Measurements from ENCODE around the gene MUC22.
"Not testable (repeated sequence)": the region's sequence is repeated elsewhere in the genome, so short reads cannot be mapped to it uniquely, and the experiment has no call there.

The MUC22 gene

DNA sequence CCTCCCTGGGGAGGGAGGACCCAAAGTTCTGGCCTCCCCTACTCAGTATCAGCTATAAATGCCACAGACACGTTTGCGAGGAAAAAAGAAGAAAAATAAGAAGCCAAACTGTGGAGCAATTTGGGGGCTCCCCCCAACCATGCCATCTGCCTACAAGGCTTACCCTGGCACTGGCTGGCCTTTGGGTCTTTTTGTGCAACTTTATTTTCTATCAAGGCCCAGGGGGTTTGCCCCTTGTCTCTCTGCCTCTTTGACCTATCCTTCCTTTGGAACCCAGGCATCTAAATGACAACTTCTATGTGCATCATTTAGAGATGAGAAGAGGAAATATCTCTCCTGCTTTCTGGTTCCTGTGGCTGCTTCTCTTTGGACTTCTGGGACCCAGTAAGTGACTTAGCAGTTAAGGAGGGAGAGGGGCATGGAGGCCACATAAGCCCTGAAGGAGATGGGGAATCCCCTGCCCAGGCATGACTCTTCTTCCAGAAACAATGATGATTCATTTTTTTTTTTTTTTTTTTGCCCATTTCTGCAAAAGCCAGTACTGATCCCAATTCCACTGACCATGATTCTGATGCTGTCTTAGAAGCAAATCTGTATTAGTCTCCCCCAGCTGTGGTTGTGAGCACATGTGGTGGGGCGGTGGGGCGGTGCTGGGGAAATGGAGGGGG, at the start of gene MUC22:
TSS of gene MUC22 (plus strand) at position 82 of the 668 bp plus-strand sequence. CDS start at position 315, 233 bp downstream.
- no peak for DNase-seq (ENCODE audit: low read depth in 2 of 3, low spot score in 2 of 3)

DNA sequence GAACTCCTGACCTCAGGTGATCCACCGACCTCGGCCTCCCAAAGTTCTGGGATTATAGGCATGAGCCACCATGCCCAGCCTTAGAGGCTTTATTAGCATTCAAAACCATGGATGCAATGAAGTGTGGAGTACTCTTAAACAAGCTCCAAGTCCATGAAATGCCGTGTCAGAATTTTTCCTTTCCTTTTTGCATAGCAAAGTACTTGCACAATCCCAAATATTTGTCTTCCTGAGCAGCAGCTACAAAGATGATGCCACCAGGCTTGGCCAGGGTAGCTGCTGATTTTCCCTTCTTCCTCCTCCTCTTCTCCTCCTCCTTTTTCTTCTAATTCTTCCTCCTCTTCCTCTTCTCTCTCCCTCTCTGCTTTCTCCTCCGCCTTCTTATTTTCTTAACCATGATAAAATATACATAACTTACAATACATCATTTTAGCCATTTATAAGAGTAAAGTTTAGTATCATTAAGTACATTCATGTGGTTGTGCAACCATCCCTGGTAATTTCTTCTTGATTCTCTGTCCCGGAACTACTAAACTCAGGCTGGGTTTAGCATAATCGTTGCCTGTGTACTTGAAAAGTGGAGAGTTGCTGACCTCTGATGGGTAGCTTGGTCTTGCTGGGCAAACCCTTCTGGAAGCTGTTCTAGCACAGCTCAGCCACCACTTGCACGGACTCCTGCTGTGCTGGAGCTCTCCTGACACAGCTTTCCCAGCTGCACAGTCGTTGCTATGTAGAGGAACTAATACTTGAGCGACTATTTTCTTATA, 49.2 kb upstream of the MUC22 start:
- DNase-seq (ENCODE audit: low read depth in 2 of 3, low spot score in 2 of 3), result no peak

DNA sequence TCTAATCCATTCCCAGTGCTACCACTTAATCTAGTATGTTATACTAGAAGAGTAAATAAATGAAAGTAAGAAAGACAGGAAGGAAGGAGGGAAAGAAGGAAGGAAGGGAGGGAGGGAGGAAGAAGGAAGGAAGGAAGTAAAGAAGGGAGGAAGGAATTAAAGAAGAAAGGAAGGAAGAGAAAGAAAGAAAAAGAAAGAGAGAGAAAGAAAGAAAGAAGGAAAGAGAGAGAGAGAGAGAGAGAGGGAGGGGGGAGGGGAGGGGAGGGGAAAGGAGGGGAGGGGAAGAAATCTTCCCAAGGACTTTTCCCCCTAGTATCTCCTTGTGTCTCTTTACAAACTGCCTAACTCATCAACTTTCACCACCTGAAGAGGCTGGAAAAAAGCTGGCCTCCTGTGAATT, 47.6 kb upstream of the MUC22 start:
- no peak for DNase-seq (ENCODE audit: low read depth in 2 of 3, low spot score in 2 of 3)

DNA sequence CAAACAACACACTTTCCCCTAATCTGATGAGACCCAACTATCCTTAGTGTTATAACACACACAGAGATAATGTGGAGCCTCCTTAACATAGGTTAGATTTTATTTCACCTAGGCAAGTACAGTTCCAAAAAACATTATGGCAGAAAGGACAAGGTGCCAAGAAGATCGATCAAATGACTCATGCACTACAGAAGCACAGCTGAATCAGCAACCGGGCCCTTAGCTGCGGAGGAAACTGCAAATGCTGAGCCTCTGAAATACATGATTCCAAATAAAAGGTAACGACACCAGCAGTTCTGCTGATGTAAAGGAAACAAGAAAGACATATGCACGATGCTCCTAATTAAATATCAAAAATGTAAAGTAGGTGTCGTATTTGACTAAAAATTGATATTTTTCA, 46.6 kb upstream of the MUC22 start:
- no peak for DNase-seq (ENCODE audit: low read depth in 2 of 3, low spot score in 2 of 3)

DNA sequence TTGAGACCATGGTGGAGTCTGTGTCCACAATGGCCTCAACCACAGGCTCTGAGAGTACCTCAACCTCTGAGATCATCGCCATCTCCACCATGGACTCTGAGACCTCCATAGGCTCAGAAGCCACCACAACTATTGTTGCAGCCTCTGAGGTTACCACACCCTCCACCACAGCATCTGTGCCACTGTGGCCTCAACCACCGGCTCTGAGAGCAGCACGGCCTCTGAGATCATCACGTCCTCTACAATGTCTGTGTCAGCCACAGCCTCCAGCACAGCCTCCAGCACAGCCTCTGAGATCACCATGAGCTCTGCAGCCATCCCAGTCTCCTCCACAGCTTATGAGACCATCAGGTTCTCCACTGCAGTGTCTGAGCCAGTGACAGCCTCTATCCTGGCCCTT, 46.2 kb upstream of the MUC22 start:
- DNase-seq (ENCODE audit: low read depth in 2 of 3, low spot score in 2 of 3), result no peak

DNA sequence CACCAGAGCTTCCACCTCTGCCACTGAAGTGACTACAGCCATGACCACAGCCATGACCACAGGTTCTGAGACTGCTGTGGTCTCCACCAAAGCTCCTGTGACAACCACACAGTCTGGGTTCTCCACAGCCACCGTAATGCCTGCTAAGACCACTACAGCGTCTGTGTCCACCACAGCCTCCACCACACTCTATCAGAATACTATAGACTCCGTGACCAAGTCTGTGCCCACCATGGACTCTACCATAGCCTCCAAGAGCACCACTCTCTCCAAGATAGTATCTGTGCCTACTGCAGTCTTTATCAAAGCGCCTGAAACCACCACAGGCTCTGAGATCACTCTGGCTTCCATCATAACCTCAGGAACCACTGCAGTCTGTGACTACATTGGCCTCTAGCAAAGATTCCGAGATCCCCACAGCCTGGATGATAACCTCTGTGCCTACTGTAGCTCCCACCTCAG, 45.1 kb upstream of the MUC22 start:
- DNase-seq (ENCODE audit: low read depth in 2 of 3, low spot score in 2 of 3), result no peak

DNA sequence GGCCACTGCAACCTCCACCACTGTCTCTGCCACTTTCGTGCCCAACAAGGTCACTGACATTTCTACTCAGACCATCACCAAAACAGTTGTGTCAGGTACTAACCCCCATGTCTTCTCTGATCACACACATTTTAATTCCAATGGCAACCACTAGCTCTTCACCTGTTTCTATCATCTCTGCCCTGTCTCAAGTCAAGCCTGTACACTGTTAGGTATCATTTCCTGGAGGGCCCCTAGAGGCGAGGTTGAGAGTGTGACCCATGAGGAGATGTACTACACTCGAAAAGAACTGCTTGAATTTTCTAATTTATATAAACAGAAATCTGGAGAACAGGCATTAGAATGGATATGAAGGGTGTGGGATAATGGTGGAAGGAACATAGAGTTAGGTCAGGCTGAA, 44.1 kb upstream of the MUC22 start:
- DNase-seq (ENCODE audit: low read depth in 2 of 3, low spot score in 2 of 3), result no peak

DNA sequence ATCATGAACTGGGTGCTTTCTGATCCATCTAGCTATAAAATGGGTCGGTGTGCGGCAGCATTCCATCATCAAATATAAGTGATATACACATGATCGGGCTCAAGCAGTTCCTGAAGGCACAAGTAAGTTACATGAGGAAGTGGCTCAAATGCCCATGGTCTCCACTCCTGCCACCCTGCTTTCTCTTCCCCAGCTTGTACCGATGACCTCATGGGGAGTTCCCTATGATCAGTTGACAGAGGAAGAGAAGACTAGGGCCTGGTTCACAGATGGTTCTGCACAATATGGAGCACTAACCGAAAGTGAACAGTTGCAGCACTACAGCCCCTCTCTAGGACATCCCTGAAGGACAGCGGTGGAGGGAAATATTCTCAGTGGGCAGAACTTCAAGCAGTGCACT, 41.1 kb upstream of the MUC22 start:
- not testable (repeated sequence) for DNase-seq (ENCODE audit: low read depth in 2 of 3, low spot score in 2 of 3)

DNA sequence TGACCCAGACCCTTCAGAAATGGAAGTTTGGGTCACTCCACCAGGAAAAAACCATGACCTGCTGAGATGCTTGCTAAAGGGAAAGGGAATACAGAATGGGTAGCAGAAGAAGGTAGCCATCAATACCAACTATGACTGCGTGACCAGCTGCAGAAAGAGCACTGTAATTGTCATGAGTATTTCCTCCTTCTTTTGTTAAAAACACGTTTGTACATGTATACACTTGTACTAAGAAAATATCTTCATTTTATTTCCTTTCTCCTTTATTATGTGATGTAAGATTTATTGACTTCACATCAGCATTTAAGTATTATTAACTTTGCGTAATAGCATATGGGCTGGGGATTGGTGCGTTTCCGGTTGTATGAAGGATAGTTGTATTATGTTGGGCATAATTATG, 39.3 kb upstream of the MUC22 start:
- DNase-seq (ENCODE audit: low read depth in 2 of 3, low spot score in 2 of 3), result no peak

DNA sequence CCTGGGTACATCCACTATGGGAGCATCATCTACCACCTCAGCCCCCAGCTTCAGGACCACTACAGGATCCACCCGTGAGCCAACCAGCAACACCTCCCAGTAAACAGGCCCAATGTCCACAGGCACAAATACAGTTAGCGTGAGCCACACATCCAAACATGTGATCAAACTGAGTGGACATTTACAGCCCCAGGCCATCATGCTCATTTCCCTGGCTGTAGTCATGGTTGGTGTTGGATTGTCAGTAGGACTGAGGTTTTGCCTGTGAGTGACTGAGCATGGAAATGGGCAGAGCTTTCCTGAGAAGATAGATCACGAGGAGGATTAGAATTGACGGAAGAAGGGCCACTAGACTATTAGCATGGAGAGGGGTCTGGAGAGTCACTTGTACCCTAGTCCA, 37.5 kb upstream of the MUC22 start:
- no peak for DNase-seq (ENCODE audit: low read depth in 2 of 3, low spot score in 2 of 3)

DNA sequence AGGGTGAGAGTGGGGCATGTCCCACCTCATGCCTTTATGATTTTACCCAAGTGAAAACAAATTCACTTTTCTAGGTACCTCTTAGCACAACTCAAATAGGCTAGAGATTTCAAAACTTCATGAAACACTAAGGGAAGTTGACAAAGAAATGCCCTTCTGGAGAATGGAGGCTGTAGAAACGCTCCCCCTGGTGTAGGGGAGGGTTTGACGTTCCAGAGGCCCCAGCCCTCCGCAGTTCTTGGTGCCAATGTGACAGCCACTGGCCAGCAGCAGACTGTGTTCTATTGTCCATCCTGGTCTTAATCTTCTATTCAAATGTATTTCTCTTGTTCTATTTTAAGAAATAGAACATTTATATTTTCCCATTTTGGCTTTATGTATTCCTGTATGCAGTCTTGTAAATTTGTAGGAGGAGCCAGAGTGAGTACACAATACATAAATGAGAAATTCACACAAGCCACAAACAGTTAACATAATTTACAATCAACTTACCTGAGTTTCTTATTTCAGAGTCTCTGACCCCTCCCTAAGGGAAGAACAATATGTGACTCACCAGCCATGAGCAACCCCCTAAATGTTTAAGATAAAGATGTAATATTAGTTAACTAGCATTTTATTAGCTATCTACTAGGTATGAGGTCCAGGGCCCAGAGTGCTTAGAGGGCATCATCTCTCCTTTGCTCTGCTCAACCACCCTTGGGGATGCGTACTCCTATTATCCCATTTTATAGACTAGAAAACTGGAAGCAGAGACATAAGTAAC, 35.6 kb upstream of the MUC22 start:
- no peak for DNase-seq (ENCODE audit: low read depth in 2 of 3, low spot score in 2 of 3)

DNA sequence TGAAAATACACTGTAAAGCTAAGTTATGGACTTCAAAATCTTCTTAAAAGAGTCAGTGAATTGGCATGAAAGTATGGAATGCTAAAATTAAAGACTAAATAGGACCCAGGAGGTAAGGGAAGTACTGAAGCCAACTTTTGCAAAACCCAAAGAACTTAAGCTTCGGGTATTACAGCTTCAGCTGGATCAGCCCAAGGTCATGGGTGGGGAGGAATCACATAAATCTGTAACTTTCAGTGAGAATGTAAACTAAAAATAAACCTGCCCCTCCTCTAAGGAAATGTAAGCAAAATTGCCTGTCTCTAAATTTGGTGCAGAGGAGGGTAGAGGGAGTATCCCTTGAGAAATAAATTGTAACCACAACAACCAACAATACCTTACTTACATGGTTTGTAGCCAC, 31.1 kb upstream of the MUC22 start:
- no peak for DNase-seq (ENCODE audit: low read depth in 2 of 3, low spot score in 2 of 3)

DNA sequence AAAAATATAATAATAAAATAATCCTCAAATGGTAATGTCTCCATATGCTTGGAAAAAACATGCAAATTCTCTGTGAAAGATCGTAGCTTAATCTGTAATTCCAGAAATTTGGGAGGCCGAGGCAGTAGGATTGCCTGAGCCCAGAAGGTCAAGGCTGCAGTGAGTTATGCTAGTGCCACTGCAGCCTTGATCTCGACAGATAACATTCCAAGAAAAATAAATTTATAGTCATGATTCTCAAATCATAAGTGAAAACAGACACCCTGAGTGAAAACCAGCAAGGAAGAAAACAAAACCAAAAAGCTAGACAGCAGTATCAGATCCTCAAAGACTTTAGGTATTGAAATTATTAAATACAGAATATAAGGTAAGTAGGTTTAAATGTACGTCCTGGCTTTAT, 30.6 kb upstream of the MUC22 start:
- DNase-seq (ENCODE audit: low read depth in 2 of 3, low spot score in 2 of 3), result no peak

DNA sequence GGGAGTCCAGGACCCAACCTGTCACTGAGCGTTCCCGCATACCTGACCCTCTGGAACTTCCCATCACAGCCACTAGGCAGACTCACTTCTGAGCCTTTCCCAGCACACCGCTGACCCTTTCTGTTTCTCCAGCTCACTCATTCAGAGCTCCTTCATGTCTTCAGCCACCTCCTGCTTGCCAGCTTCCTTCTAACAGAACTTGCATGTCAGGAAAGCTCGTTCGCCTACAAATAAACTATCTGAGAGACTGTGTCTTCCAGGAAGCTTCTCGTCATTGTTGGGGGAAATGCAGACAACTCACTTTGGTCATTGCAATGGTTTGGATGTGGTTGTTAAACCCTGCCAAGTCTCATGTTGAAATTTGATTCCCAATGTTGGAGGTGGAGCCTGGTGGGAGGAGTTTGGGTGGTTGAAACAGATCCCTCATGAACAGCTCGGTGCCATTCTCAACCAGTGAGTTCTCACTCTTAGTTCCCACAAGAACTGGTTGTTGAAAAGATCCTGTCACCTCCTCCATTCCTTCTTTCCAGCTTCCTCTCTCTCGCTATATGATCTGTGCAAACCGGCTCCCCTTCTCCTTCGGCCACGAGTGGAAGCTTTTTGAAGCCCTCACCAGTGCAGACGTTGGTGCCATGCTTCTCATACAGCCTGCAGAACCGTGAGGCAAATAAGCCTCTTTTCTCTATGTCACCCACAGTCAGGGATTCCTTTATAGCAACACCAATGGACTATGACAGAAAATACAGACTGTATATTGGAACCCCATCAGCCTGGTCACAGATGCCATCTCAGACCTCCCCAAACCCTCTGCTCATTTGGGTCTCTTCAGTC, 28.1 kb upstream of the MUC22 start:
- DNase-seq (ENCODE audit: low read depth in 2 of 3, low spot score in 2 of 3), result no peak

DNA sequence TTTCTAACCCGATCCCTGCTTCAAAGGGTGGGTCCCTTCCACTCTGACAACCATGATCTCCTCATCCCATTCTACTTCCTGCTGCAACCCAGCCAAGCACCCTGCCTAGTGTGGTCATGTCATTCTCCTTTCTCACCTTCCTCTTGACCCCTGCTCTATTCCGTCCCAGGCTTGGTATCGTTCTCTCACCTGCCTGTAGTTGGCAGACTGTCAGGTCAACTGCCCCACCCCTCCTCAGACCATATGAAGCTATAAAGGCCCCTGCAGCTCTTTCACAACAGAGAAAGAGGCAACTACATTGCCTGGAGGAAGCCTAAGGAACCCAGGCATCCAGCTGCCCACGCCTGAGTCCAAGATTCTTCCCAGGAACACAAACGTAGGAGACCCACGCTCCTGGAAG, 26.8 kb upstream of the MUC22 start, which contains the start of gene MUC21:
TSS of gene MUC21 (plus strand) at position 280 of the 400 bp plus-strand sequence. CDS start 241 bp downstream, outside the sequence.
- no peak for DNase-seq (ENCODE audit: low read depth in 2 of 3, low spot score in 2 of 3)

DNA sequence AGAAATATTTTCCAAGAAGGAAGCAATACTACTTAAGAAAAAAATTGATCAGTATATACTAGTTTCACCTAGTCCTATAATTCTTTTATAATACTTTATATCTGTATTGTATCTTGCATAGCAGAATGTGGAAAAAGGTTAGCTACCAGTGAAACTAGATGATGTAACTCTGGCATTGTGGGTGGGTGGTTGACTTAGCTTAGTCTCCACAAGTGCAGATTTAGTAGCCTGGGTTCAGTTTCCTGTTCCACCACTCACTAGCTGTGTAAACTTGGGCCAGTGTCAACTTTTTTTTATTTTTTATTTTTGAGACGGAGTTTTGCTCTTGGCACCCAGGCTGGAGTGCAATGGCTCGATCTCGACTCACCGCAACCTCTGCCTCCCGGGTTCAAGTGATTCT, 24.8 kb upstream of the MUC22 start:
- no peak for DNase-seq (ENCODE audit: low read depth in 2 of 3, low spot score in 2 of 3)

DNA sequence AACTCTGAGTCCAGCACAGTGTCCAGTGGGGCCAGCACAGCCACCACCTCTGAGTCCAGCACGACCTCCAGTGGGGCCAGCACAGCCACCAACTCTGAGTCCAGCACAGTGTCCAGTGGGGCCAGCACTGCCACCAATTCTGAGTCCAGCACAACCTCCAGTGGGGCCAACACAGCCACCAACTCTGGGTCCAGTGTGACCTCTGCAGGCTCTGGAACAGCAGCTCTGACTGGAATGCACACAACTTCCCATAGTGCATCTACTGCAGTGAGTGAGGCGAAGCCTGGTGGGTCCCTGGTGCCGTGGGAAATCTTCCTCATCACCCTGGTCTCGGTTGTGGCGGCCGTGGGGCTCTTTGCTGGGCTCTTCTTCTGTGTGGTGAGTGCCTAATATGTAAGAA, 23.0 kb upstream of the MUC22 start:
- DNase-seq (ENCODE audit: low read depth in 2 of 3, low spot score in 2 of 3), result no peak

DNA sequence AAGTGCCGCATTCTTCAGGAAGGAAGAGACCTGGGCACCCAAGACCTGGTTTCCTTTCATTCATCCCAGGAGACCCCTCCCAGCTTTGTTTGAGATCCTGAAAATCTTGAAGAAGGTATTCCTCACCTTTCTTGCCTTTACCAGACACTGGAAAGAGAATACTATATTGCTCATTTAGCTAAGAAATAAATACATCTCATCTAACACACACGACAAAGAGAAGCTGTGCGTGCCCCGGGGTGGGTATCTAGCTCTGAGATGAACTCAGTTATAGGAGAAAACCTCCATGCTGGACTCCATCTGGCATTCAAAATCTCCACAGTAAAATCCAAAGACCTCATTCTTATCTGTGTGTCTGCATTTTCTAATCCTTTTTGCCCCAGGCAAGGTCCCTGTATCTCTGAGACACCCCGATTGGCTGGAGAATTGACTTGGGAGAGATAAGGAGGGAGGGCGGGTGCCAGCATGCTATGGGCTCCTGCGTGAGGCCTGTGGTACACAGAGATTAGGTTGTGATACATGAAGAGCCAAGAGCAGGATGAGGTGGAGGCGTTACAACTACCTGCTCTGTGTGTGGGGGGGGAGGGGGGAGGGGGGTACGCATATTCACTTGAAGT, 22.0 kb upstream of the MUC22 start:
- DNase-seq (ENCODE audit: low read depth in 2 of 3, low spot score in 2 of 3), result no peak

DNA sequence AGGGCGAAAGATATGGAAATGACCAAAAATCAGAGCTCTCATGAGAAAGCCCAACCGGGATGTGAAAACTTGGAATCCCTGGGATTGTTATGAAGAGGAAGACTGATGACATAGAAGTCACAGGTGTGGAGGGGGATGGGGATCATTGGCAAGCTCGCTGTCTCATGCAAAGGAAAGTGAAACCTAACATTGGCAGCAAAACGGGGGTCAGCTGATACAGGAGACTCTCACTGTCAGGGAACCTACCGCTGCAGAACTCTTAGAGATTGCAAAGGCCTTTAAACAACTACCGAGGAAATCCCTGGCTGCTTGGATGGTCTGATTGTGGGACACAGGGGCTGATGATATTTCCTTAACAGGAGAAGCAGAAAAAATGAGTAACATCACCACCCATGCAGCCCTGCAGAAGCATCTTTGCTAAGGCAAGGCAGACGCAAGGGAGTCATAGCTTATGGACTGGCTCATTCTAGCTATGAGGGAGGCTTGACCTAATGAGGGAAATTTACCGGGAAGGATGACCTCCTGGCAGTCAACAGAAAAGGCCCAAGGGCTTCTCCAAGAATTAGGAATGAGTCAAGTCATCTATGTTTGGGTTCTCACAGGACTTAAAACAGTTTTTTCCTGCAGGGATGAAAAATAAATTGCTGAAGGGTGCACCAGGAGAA, 19.7 kb upstream of the MUC22 start:
- DNase-seq (ENCODE audit: low read depth in 2 of 3, low spot score in 2 of 3), result no peak

DNA sequence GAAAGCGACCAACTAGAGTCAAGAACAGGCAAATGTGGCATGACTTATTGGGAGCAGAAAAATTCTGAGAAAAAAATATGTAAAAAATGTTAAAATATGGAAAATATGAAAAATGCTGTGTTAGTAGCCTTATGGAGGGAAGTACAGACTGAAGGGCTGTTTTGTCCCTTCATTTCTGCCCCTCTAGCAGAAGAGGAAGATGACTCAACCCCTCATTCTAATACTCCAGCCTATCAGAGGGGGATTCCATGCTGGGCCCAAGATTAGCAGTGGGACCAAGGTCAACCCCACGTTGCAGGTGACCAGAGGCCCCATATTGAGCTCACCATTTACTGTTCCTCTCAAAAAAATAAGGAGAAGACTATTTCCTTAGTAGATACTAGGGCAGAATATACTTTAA, 18.4 kb upstream of the MUC22 start:
- DNase-seq (ENCODE audit: low read depth in 2 of 3, low spot score in 2 of 3), result no peak

All from activated CD8-positive, alpha-beta memory T cell treated with anti-CD3 and anti-CD28 coated beads for 48 hours (primary cell).